Hypothalamus (tissue), 51 donors: ENCODE results near the gene INPP5A.

Source experiments
- DNase-seq, 51 donors: peaks; one replicate each; lab custom pipeline; 2025; lab: John Stamatoyannopoulos, UW

Gene INPP5A

GRCh38 chr10:132618158-132618919 lies 80.8 kb downstream of the INPP5A start:
- DNase-seq: no peak

- DNase-seq: no peak
Measured at GRCh38 chr10:132619927-132620326, 82.3 kb downstream of the INPP5A start.

- DNase-seq: no peak
Measured at GRCh38 chr10:132624061-132624846, 86.7 kb downstream of the INPP5A start.

DNA sequence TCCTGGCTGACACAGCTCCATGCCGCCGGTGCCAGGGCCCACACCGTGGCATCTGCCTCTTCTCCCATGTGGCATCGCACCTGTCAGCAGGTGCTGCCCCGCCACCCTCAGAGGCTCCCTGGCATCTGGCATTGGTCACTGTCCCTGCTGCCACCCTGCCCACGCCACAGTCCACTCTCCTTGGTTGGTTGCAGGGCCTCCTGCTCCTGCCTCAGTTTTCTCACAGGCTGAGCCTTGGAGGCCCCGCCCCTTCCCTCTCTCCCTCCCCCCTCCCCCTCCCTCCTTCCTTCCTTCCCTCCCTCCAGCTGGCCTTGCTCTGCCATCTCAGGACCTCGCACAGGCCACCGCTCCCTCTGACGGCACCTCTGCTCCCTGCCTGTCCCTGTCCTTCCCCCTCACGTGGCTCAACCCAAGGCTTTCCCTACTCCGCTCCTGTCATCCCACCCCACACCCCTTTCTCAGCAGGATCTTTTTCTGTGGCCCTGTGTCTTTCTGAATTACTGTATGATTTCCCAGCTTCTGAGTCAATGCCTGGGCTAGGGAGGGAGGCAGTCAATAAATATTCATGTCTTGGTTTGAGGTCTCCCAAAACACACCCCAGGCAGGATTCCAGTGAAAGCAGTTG lies 87.4 kb downstream of the INPP5A start:
- DNase-seq: peak in 1 of 51 donors; percentile 34

GRCh38 chr10:132626019-132626760 lies 88.6 kb downstream of the INPP5A start:
- no peak for DNase-seq

- DNase-seq: peak in 7 of 51 donors; percentile 31 to 56 (median 37)
Measured at GRCh38 chr10:132626761-132627665, 89.4 kb downstream of the INPP5A start.

DNA sequence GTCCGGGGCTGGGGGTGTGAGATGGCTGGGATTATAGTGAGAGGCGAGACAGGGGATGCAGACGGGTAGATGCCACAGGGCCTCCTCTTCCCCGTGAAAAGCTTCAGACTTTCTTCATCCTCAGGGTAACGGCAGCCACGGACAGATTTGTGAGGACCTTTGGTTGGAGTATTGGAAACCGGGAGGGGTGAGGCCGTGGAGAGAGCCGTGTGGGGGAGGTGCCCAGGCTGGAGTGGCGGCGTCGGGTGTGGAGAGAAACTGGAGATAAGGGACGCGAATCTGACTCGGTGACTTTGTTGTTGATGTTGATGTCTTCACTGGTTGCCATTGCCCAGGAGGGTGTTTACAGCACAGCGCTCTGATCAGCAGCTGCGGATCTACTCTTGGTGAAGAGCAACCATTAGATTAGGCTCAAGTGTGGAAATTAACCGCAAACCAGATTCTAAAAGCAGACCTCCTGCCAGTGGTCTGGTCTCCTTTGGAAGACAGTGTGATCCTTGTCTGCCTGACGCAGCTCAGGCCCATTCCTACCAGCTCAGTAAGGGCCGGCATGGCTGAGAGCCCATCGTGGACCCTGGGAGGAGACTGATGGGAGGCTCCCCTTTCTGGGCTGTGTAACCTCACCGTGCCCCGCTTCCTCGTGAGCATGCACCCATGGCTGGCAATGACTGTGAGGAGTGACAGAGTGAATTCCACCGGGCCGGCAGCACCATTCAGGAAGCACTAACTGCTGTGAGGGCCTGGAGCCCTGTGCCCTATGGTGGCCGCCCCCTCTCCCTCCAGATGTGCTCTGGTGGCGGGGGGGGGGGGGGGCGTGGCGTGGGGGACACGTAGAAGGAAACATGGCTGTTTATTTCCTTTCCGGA lies 90.3 kb downstream of the INPP5A start:
- peak in 12 of 51 donors; percentile 34 to 75 (median 47) for DNase-seq

DNA sequence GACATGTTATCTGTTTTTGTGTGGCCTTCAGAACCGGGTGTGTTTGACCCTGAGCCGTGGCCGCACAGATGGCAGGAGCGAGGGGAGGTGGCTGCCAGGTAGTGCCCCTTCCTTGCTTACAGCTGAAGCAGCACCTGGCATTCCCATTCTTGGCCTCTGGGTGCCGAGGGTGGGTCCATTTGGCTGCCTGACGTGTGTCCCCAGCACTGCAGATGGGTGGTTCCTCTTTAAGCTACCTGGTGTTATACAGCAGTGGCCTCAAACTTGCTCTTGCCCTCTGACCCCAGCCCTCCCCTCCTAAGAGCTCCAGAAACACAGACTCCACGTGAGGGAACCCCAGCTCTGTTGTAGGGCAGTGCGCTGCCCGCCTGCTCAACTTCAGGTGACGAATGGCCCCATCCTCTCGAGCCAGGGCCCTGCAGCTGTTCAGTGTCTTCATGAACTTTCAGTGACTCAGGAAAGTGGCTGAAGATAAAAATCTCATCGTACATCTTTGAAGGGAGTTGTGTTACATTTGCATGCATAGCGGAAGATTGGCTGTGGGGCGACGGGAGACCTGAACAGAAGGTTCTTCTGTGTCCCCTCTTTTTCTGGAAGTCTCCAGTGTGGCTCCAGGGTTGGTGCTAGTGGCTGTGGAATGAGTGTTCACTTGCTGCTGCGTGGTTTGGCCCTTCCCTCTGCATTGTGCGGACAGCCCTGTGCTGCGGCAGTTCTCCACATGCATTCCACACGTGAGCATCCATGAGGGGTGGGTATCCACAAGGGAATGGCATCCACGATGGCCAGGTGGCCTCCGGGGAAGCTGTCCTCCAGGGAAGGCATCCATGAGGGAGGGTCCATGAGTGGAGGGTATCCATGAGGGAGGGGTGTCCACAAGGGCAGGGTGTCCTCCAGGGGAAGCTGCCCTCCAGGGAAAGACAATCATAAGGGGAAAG lies 91.6 kb downstream of the INPP5A start:
- no peak for DNase-seq

- DNase-seq: no peak
Measured at GRCh38 chr10:132630156-132630555, 92.6 kb downstream of the INPP5A start.

GRCh38 chr10:132630666-132631337 lies 93.2 kb downstream of the INPP5A start:
- peak in 1 of 51 donors; percentile 26 for DNase-seq

DNA sequence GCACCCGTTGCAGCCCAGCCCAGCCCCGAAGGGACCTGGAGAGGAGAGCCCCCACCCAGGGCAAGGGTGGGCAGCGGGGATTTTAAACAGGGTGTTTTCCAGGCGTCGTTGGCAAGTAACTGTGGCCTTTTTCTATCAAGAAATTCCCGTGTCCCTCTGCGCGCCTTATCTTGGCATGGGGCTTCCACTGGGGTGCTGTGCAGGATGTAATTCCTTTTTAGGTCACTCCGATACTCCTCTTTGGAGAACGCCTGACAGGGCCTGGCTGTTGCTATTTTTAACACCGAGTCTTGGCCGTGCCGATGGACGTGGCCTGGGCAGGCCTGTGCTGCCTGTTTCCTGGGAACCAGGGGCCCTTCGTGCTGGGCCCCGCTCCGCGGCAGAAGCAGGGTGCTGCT lies 93.8 kb downstream of the INPP5A start:
- peak in 11 of 51 donors; percentile 21 to 60 (median 43) for DNase-seq

- peak in 7 of 51 donors; percentile 33 to 55 (median 44) for DNase-seq
Measured at GRCh38 chr10:132632091-132632561, 94.5 kb downstream of the INPP5A start.

DNA sequence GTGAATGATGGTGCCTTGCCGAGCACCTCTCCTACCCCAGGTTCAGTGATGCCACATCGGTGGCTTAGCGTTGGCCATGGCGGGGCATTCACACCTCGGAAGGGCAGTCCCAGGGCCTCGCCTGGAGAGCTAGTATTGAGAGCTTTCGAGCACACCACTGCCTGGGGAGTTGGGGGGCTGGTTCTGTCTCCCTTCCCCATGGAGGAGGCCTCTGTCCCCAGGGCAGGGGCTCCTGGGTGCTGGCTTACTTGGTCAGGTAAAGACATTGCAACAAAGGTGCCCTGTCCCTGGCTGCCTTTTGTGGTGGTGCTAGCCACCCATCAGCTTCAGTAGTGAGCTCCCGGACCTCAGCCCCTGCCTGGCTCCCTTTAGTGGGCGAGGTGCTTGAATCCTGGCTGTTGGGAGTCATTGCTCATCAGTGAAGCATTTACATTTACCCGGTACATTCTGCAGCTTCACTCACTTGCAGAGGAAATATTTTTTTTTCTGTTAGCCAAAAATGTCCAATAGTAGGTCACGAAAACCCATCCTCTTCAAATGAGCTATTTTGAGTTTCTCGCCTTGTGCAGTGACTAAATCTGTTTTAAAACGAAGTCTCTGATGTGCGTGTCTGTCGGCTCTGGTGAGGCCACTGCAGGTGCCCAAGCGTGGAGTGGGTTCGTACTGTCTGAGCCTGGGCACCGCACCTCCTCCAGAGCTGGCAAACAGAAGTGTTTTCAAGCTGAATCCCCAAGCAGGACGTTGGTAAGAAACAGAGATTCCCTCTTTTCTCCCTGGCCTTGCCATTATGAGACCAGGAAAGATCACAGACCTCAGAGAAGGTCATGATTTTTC lies 95.5 kb downstream of the INPP5A start:
- DNase-seq: peak in 2 of 51 donors; percentile 16 to 43

DNA sequence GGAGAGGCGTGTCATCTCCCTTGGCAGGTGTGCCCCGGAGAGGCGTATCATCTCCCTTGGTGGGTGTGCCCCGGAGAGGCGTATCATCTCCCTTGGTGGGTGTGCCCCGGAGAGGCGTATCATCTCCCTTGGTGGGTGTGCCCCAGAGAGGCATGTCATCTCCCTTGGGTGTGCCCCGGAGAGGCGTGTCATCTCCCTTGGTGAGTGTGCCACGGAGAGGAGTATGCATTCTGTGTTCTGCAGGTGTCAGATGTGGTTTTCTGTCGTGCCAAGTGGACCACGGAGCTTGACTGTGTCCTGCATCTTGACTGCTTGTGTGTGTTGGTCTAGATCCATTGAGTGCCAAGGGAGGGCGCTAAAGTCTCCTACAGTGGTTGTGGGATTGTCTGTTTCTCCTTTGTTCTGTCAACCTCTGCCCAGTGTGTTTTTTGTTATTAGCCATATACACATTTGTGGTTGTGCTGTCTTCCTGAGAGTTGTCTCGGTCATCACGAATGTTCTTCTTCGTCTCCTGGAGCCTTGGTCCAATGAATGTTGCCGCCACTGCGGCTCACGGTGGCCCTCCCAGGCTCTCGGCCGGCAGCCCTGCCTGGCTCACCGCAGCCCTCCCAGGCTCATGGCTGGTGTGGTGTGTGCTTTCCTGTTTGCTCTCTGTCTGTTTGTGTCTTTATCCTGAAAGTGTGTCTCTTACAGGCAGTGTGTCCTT lies 96.8 kb downstream of the INPP5A start:
- no peak for DNase-seq

- DNase-seq: no peak
Measured at GRCh38 chr10:132634947-132635271, 97.3 kb downstream of the INPP5A start.
